ENCODE results near the gene CDK8.

GRCh38 chr13:26259634-26260033, 5.7 kb downstream of the CDK8 start:
- no peak for TF ChIP-seq PAX5 (IDR thresholded peaks at IDR 0.05; ENCODE audit: borderline replicate concordance, low read depth, low read length)
- TF ChIP-seq ZNF24 (IDR thresholded peaks at IDR 0.05), result no peak
- TF ChIP-seq POLR2AphosphoS5 (IDR thresholded peaks at IDR 0.05; ENCODE audit: low read length), result no peak
- TF ChIP-seq REST (IDR thresholded peaks at IDR 0.05; ENCODE audit: low read depth, low read length), result no peak
- TF ChIP-seq ZNF274 (IDR thresholded peaks at IDR 0.05; ENCODE audit: insufficient read depth, insufficient read length), result no peak
- TF ChIP-seq POLR2A (IDR thresholded peaks at IDR 0.05; ENCODE audit: low read depth, low read length), result no peak
- TF ChIP-seq, protein P1, sequence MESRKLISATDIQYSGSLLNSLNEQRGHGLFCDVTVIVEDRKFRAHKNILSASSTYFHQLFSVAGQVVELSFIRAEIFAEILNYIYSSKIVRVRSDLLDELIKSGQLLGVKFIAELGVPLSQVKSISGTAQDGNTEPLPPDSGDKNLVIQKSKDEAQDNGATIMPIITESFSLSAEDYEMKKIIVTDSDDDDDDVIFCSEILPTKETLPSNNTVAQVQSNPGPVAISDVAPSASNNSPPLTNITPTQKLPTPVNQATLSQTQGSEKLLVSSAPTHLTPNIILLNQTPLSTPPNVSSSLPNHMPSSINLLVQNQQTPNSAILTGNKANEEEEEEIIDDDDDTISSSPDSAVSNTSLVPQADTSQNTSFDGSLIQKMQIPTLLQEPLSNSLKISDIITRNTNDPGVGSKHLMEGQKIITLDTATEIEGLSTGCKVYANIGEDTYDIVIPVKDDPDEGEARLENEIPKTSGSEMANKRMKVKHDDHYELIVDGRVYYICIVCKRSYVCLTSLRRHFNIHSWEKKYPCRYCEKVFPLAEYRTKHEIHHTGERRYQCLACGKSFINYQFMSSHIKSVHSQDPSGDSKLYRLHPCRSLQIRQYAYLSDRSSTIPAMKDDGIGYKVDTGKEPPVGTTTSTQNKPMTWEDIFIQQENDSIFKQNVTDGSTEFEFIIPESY (IDR thresholded peaks at IDR 0.05), result no peak
- no peak for TF ChIP-seq CTCF (IDR thresholded peaks at IDR 0.05 in 2 of 3, conservative IDR thresholded peaks at IDR 0.05 in 1 of 3; ENCODE audit: control insufficient read depth in 2 of 3, extremely low read depth in 1 of 3, insufficient read depth in 1 of 3, low read depth in 3 of 3, low read length in 3 of 3)
- TF ChIP-seq, protein P2, sequence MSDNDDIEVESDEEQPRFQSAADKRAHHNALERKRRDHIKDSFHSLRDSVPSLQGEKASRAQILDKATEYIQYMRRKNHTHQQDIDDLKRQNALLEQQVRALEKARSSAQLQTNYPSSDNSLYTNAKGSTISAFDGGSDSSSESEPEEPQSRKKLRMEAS (IDR thresholded peaks at IDR 0.05; ENCODE audit: low read depth, low read length), result no peak
- TF ChIP-seq PKNOX1 (IDR thresholded peaks at IDR 0.05), result no peak
- no peak for TF ChIP-seq EP300 (IDR thresholded peaks at IDR 0.05; ENCODE audit: borderline replicate concordance in 1 of 2, control insufficient read depth in 1 of 2, low read depth in 2 of 2, low read length in 2 of 2)
- no peak for TF ChIP-seq CBX3 (IDR thresholded peaks at IDR 0.05; ENCODE audit: borderline replicate concordance, low read depth)
- TF ChIP-seq, protein P3, sequence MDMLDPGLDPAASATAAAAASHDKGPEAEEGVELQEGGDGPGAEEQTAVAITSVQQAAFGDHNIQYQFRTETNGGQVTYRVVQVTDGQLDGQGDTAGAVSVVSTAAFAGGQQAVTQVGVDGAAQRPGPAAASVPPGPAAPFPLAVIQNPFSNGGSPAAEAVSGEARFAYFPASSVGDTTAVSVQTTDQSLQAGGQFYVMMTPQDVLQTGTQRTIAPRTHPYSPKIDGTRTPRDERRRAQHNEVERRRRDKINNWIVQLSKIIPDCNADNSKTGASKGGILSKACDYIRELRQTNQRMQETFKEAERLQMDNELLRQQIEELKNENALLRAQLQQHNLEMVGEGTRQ (IDR thresholded peaks at IDR 0.05; ENCODE audit: borderline replicate concordance, low read depth, low read length), result no peak

All from GM12878 (cell line).